Liver (tissue), 9 donors: ENCODE measurements around the gene LEKR1. TPM values are rescaled to one million over a fixed set of nuclear protein-coding genes. Genes with fewer than 3 reads are reported as not detected.
A peak's percentile ranks its signal among the peaks of the same experiment; 100 is the strongest.

ENCODE experiments used
- DNase-seq: peaks from one replicate; pipeline ENCODE4 v3.0.0-alpha.2; 2017; ENCODE audit warnings: low spot score
- H3K27ac ChIP-seq, 2 donors: one replicate each; pipeline ENCODE4 v1.7.0; 2013; ENCODE audit warnings: inconsistent platforms in 2 of 2, low read length in 2 of 2, control low read depth in 1 of 2, low read depth in 1 of 2, mild to moderate bottlenecking in 1 of 2
- H3K27me3 ChIP-seq, 4 donors: one replicate each; pipeline versions ENCODE4 v1.6.1 to v1.7.0; 2013; ENCODE audit warnings: low read length in 3 of 4, inconsistent platforms in 1 of 4, mild to moderate bottlenecking in 1 of 4, moderate library complexity in 1 of 4; ENCODE audit not compliant: control insufficient read depth in 4 of 4, insufficient read depth in 4 of 4
- H3K36me3 ChIP-seq, 4 donors: one replicate each; pipeline versions ENCODE4 v1.6.1 to v1.7.0; 2013; ENCODE audit warnings: low read length in 3 of 4, mild to moderate bottlenecking in 3 of 4, low read depth in 1 of 4, moderate library complexity in 1 of 4; ENCODE audit not compliant: control insufficient read depth in 4 of 4, insufficient read depth in 3 of 4
- H3K4me1 ChIP-seq, 4 donors: one replicate each; pipeline versions ENCODE4 v1.6.1 to v1.7.0; 2013; ENCODE audit warnings: low read length in 3 of 4, mild to moderate bottlenecking in 3 of 4, moderate library complexity in 1 of 4; ENCODE audit not compliant: control insufficient read depth in 4 of 4, insufficient read depth in 4 of 4
- H3K4me3 ChIP-seq, 3 donors: one replicate each; pipeline versions ENCODE4 v1.6.1 to v1.7.0; 2013; ENCODE audit warnings: low read length in 3 of 3, control low read depth in 1 of 3, low read depth in 1 of 3, mild to moderate bottlenecking in 1 of 3
- H3K9ac ChIP-seq, 2 donors: one replicate each; pipeline ENCODE4 v1.7.0; 2013; ENCODE audit warnings: low read length in 2 of 2, mild to moderate bottlenecking in 2 of 2, moderate library complexity in 2 of 2, control low read depth in 1 of 2, low read depth in 1 of 2
- H3K9me3 ChIP-seq, 4 donors: one replicate each; pipeline versions ENCODE4 v1.6.1 to v1.7.0; 2013; ENCODE audit warnings: low read length in 3 of 4; ENCODE audit not compliant: control insufficient read depth in 4 of 4
- ATF3 ChIP-seq: IDR thresholded peaks from 2 replicates; pipeline ENCODE4 v1.6.1; 2016; ENCODE audit warnings: antibody characterized with exemption
- EGR1 ChIP-seq, 2 donors: IDR thresholded peaks; 2 replicates each; pipeline ENCODE4 v1.6.1; 2016 to 2018; ENCODE audit warnings: antibody characterized with exemption in 2 of 2, low read depth in 2 of 2
- FOXA2 ChIP-seq: IDR thresholded peaks from 2 replicates; pipeline ENCODE4 v1.6.1; 2016; ENCODE audit warnings: antibody characterized with exemption
- GABPA ChIP-seq, 2 donors: IDR thresholded peaks in 1 of 2; conservative IDR thresholded peaks in 1 of 2; 2 replicates each; pipeline ENCODE4 v1.6.1; 2016; ENCODE audit warnings: antibody characterized with exemption in 2 of 2, mild to moderate bottlenecking in 1 of 2, moderate library complexity in 1 of 2
- HNF4A ChIP-seq, 2 donors: conservative IDR thresholded peaks; 2 replicates each; pipeline ENCODE4 v1.6.1; 2016; ENCODE audit warnings: antibody characterized with exemption in 2 of 2, mild to moderate bottlenecking in 2 of 2
- HNF4G ChIP-seq: IDR thresholded peaks from 2 replicates; pipeline ENCODE4 v1.6.1; 2016; ENCODE audit warnings: antibody characterized with exemption
- JUND ChIP-seq, 2 donors: IDR thresholded peaks; 2 replicates each; pipeline ENCODE4 v1.6.1; 2016; ENCODE audit warnings: antibody characterized with exemption in 2 of 2
- MAX ChIP-seq: IDR thresholded peaks from 2 replicates; pipeline ENCODE4 v1.6.1; 2016; ENCODE audit warnings: antibody characterized with exemption
- NR2F2 ChIP-seq: IDR thresholded peaks from 2 replicates; pipeline ENCODE4 v1.6.1; 2016; ENCODE audit warnings: antibody characterized with exemption
- RAD21 ChIP-seq, 2 donors: IDR thresholded peaks; 2 replicates each; pipeline ENCODE4 v1.6.1; 2016; ENCODE audit warnings: antibody characterized with exemption in 2 of 2, mild to moderate bottlenecking in 2 of 2
- REST ChIP-seq: IDR thresholded peaks from 2 replicates; pipeline ENCODE4 v1.6.1; 2016; ENCODE audit warnings: antibody characterized with exemption, mild to moderate bottlenecking
- SP1 ChIP-seq: IDR thresholded peaks from 2 replicates; pipeline ENCODE4 v1.6.1; 2018; ENCODE audit warnings: antibody characterized with exemption, mild to moderate bottlenecking
- TAF1 ChIP-seq: conservative IDR thresholded peaks from 2 replicates; pipeline ENCODE4 v1.6.1; 2016; ENCODE audit warnings: antibody characterized with exemption, mild to moderate bottlenecking
- YY1 ChIP-seq: IDR thresholded peaks from 2 replicates; pipeline ENCODE4 v1.6.1; 2016; ENCODE audit warnings: antibody characterized with exemption, mild to moderate bottlenecking
- WGBS: extraction: QIAGEN DNeasy Blood & Tissue Kit; methylation state at CpG from one replicate; pipeline ENCODE4 v1.1.7; 2013; 5-methylcytosine and 5-hydroxymethylcytosine counted together
- polyA plus RNA-seq, 2 donors: library from polyadenylated mRNA; stranded (reverse) in 1 of 2; unstranded in 1 of 2; fragments of 200-250 nt in 1 of 2; fragments of >200 nt in 1 of 2; fragmentation: Nextera tagmentation in 1 of 2; extraction: Ambion mirVana in 1 of 2; gene quantifications; one replicate each; pipeline versions ENCODE4 v1.2.1 to v1.2.3, GENCODE V29; 2013 to 2015
- total RNA-seq, 2 donors: library from RNA; depleted of rRNA; stranded (reverse); fragments of >200 nt; gene quantifications; one replicate each; pipeline ENCODE4 v1.2.3, GENCODE V29; 2014
- donor health status: healthy.
- donor health status: healthy.
- donor health status: healthy.
- donor health status: healthy.
- donor health status: healthy.

LEKR1 gene
- total and polyA plus RNA-seq, 4 donors = 0.19 to 0.72 (median 0.44) TPM

- H3K27me3 ChIP-seq = no peaks in the 10 kb centered on the region
- no peak overlapping the region for H3K4me3 ChIP-seq
- H3K9ac ChIP-seq = no peak overlapping the region
- DNase-seq = no peak
- peaks cover 0 to 29% (median 16%) of the 10 kb centered on the region in 4 donors for H3K4me1 ChIP-seq
- 99% methylated on average over 1 of the region's 1 CpG for WGBS
- H3K36me3 ChIP-seq = no peaks in the 10 kb centered on the region
- H3K9me3 ChIP-seq = no peaks in the 10 kb centered on the region
- no peak for TF ChIP-seq EGR1 (IDR thresholded peaks at IDR 0.05; ENCODE audit: low read depth in 2 of 2)
- TF ChIP-seq NR2F2 = no peak
- TF ChIP-seq MAX = no peak
- no peak overlapping the region for H3K27ac ChIP-seq
Measured at GRCh38 chr3:157083824-157084223, 257.7 kb downstream of the LEKR1 start.

GRCh38 chr3:157086060-157086750 is 260.1 kb downstream of the LEKR1 start:
- H3K27ac ChIP-seq = peak overlapping the region; percentile 98 to 100
- H3K4me1 ChIP-seq = peaks cover 3 to 43% (median 22%) of the 10 kb centered on the region in 4 donors
- DNase-seq = no peak
- H3K9me3 ChIP-seq = no peaks in the 10 kb centered on the region
- no peak overlapping the region for H3K9ac ChIP-seq
- no peak for TF ChIP-seq YY1
- no peak for TF ChIP-seq EGR1 (IDR thresholded peaks at IDR 0.05; ENCODE audit: low read depth in 2 of 2)
- TF ChIP-seq HNF4G = no peak
- TF ChIP-seq REST = no peak
- TF ChIP-seq HNF4A (conservative IDR thresholded peaks at IDR 0.05) = no peak
- no peak for TF ChIP-seq MAX
- TF ChIP-seq FOXA2 = no peak
- TF ChIP-seq SP1 = no peak
- no peak for TF ChIP-seq TAF1
- TF ChIP-seq ATF3 = no peak
- no peak for TF ChIP-seq RAD21 (IDR thresholded peaks at IDR 0.05)
- TF ChIP-seq JUND (IDR thresholded peaks at IDR 0.05) = no peak
- no peak for TF ChIP-seq GABPA (IDR thresholded peaks at IDR 0.05 in 1 of 2, conservative IDR thresholded peaks at IDR 0.05 in 1 of 2)
- no peak overlapping the region for H3K4me3 ChIP-seq
- no peaks in the 10 kb centered on the region for H3K27me3 ChIP-seq
- 89% methylated on average over 6 of the region's 6 CpGs for WGBS
- no peaks in the 10 kb centered on the region for H3K36me3 ChIP-seq

DNA sequence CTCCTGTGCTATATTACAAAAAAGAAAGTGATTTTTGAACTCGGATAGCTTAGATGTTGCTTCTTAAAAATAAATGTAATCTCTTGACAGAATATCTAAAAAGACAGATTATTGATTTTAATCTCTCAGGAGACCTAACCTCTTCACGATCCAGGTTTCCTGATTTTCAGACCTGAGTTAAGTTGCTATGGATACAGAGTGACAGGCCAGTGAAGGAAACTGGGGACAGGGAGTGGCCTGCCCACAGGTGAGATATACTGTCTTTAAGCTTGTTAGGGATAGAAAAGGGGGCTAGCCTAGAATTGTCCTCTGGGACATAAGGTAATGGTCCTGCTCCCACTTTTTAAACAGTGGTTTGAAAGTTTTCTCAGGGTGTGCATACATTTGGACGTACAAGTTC is 260.6 kb downstream of the LEKR1 start:
- TF ChIP-seq GABPA (IDR thresholded peaks at IDR 0.05 in 1 of 2, conservative IDR thresholded peaks at IDR 0.05 in 1 of 2) (no peak), RAD21 (IDR thresholded peaks at IDR 0.05) (no peak), HNF4A (conservative IDR thresholded peaks at IDR 0.05) (no peak), REST (no peak)
- Histone ChIP-seq H3K9me3 (no peaks in the 10 kb centered on the region), H3K4me3 (no peak overlapping the region), H3K27ac (peak overlapping the region; percentile 98 to 100), H3K36me3 (no peaks in the 10 kb centered on the region), H3K27me3 (no peaks in the 10 kb centered on the region), H3K4me1 (peaks cover 3 to 42% (median 22%) of the 10 kb centered on the region in 4 donors), H3K9ac (no peak overlapping the region)
- WGBS = 80% methylated on average over 3 of the region's 3 CpGs
- DNase-seq = no peak
